ENCODE results near the gene PLEKHM3. TPM values are rescaled to one million over a fixed set of nuclear protein-coding genes. Genes with fewer than 3 reads are reported as not detected.

Gene PLEKHM3
- total RNA-seq, 1 donor from 2014 or later: 12.5 TPM

DNA sequence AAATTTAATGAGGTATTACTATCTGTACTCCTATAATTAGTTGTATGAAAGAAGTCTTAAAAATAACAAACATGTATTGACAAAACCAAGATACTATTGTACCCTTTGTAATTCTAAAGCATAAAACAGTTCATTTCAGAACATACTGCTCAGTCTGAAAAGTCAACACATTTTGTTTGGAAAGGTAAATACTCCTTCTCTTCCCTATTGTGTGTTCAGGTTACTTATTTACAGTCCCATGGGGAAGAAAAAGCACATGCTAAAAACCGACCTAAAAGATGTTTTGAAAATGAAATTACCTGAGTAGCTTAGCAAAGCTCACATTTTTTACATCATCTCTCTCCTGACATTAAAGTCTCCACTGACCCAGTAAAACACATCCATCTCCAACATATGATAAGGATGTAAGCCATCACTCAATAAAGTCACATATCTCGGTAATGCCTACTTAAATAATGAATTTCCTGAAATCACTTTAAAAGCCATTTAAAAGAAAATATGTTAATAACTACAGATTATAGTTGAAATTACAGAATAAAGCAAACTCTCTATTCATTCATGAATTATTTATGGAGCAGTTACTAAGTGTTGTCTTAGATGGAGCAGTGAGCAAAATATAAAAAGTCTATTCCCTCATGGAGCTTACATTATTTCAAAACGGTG is 180.0 kb downstream of the PLEKHM3 start:
- Mint-ChIP-seq H3K4me3 (ENCODE audit: unreplicated experiment) (no peak overlapping the region), H3K9me3 (ENCODE audit: unreplicated experiment) (no peaks in the 10 kb centered on the region), H3K27ac (ENCODE audit: unreplicated experiment) (no peak overlapping the region), H3K27me3 (ENCODE audit: unreplicated experiment) (no peaks in the 10 kb centered on the region), H3K36me3 (ENCODE audit: unreplicated experiment) (peaks cover 1% of the 10 kb centered on the region), H3K4me1 (ENCODE audit: unreplicated experiment) (peaks cover 13% of the 10 kb centered on the region)
- DNase-seq (ENCODE audit: extremely low spot score, unreplicated experiment): no peak
- TF ChIP-seq, protein P1, sequence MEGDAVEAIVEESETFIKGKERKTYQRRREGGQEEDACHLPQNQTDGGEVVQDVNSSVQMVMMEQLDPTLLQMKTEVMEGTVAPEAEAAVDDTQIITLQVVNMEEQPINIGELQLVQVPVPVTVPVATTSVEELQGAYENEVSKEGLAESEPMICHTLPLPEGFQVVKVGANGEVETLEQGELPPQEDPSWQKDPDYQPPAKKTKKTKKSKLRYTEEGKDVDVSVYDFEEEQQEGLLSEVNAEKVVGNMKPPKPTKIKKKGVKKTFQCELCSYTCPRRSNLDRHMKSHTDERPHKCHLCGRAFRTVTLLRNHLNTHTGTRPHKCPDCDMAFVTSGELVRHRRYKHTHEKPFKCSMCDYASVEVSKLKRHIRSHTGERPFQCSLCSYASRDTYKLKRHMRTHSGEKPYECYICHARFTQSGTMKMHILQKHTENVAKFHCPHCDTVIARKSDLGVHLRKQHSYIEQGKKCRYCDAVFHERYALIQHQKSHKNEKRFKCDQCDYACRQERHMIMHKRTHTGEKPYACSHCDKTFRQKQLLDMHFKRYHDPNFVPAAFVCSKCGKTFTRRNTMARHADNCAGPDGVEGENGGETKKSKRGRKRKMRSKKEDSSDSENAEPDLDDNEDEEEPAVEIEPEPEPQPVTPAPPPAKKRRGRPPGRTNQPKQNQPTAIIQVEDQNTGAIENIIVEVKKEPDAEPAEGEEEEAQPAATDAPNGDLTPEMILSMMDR (IDR thresholded peaks at IDR 0.05): no peak

DNA sequence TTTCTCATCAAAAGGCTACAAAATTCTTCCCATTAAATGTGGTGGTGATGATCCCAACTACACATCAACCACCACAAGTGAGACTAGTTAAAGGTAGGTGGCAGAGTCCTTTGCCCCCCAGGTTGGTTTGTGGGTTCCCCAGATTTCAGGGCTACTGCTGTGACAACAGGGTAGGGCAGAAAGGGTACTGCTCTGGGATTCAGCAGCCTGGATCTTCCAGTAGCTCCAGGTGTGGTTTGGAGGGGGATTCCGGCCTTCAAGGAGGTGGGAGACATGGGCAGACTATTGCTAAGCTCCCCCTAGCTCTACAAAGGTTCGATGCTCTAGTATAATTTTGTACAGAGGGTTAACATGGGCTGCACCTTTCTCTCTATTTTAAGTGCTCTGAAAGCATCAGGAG is 180.7 kb downstream of the PLEKHM3 start:
- peaks cover 13% of the 10 kb centered on the region for H3K4me1 Mint-ChIP-seq (ENCODE audit: unreplicated experiment)
- H3K27me3 Mint-ChIP-seq (ENCODE audit: unreplicated experiment): no peaks in the 10 kb centered on the region
- no peaks in the 10 kb centered on the region for H3K9me3 Mint-ChIP-seq (ENCODE audit: unreplicated experiment)
- no peak overlapping the region for H3K4me3 Mint-ChIP-seq (ENCODE audit: unreplicated experiment)
- no peak for DNase-seq (ENCODE audit: extremely low spot score, unreplicated experiment)
- H3K36me3 Mint-ChIP-seq (ENCODE audit: unreplicated experiment): peaks cover 1% of the 10 kb centered on the region
- no peak overlapping the region for H3K27ac Mint-ChIP-seq (ENCODE audit: unreplicated experiment)
- TF ChIP-seq, protein P1 (IDR thresholded peaks at IDR 0.05): no peak

DNA sequence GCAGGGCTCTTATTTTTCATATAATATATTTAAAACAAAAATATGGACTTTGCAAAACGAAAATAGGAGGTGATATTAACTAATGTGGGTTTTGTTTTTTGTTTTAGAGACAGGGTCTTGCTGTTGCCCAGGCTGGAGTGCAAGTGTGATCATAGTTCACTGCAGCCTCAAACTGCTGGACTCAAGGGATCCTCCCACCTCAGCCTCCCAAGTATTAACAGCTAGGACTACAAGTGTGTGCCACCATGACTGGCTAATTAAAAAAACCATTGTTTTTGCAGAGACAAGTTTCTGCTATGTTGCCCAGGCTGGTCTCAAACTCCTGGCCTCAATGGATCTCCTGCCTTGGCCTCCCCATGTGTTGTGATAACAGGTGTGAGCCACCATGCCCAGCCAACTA is 185.2 kb downstream of the PLEKHM3 start:
- no peak overlapping the region for H3K27ac Mint-ChIP-seq (ENCODE audit: unreplicated experiment)
- H3K4me3 Mint-ChIP-seq (ENCODE audit: unreplicated experiment): no peak overlapping the region
- H3K36me3 Mint-ChIP-seq (ENCODE audit: unreplicated experiment): no peaks in the 10 kb centered on the region
- TF ChIP-seq, protein P1 (IDR thresholded peaks at IDR 0.05): no peak
- no peaks in the 10 kb centered on the region for H3K9me3 Mint-ChIP-seq (ENCODE audit: unreplicated experiment)
- DNase-seq (ENCODE audit: extremely low spot score, unreplicated experiment): peak; percentile 6
- H3K27me3 Mint-ChIP-seq (ENCODE audit: unreplicated experiment): no peaks in the 10 kb centered on the region
- peaks cover 8% of the 10 kb centered on the region for H3K4me1 Mint-ChIP-seq (ENCODE audit: unreplicated experiment)

DNA sequence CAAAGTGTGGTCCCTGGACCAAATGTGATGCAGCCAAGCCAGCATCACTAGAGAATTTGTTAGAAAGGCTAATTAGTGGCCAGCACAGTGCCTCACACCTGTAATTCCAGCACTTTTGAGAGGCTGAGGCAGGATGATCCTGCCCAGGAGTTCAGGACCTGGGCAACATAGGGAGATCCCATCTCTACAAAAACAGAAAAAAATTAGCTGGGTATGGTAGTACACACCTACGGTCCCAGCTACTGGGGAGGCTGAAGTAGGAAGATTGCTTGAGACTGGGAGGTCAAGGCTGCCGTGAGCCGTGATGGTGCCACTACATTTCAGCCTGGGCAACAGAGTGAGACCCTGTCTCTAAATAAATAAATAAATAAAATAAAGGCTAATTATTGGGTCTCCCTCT is 185.8 kb downstream of the PLEKHM3 start:
- no peaks in the 10 kb centered on the region for H3K27me3 Mint-ChIP-seq (ENCODE audit: unreplicated experiment)
- peaks cover 8% of the 10 kb centered on the region for H3K4me1 Mint-ChIP-seq (ENCODE audit: unreplicated experiment)
- DNase-seq (ENCODE audit: extremely low spot score, unreplicated experiment): peak; percentile 6
- no peak overlapping the region for H3K4me3 Mint-ChIP-seq (ENCODE audit: unreplicated experiment)
- TF ChIP-seq, protein P1 (IDR thresholded peaks at IDR 0.05): no peak
- H3K27ac Mint-ChIP-seq (ENCODE audit: unreplicated experiment): no peak overlapping the region
- no peaks in the 10 kb centered on the region for H3K9me3 Mint-ChIP-seq (ENCODE audit: unreplicated experiment)
- no peaks in the 10 kb centered on the region for H3K36me3 Mint-ChIP-seq (ENCODE audit: unreplicated experiment)

DNA sequence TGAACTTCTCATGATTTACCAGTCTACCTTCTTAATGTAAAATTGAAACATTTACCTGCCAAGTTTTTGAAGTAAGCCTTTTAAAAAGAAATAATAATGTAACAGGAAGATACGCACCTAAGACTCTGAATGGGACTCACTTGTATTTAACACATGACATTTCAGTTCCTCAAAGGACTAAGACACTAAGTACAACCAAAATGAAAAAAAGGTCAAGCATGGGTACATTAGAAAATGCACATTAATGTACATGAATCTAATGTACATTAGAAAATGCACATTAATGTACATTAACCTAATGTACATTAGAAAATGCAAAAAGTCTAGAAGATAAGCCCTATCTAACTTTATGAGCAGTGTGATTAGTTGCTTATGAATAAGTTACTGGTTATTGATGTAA is 186.3 kb downstream of the PLEKHM3 start:
- no peaks in the 10 kb centered on the region for H3K27me3 Mint-ChIP-seq (ENCODE audit: unreplicated experiment)
- no peak overlapping the region for H3K4me3 Mint-ChIP-seq (ENCODE audit: unreplicated experiment)
- DNase-seq (ENCODE audit: extremely low spot score, unreplicated experiment): no peak
- H3K36me3 Mint-ChIP-seq (ENCODE audit: unreplicated experiment): no peaks in the 10 kb centered on the region
- TF ChIP-seq, protein P1 (IDR thresholded peaks at IDR 0.05): no peak
- peaks cover 8% of the 10 kb centered on the region for H3K4me1 Mint-ChIP-seq (ENCODE audit: unreplicated experiment)
- no peaks in the 10 kb centered on the region for H3K9me3 Mint-ChIP-seq (ENCODE audit: unreplicated experiment)
- no peak overlapping the region for H3K27ac Mint-ChIP-seq (ENCODE audit: unreplicated experiment)
